Measurements from ENCODE around the gene AP1G2. TPM values are rescaled to one million over a fixed set of nuclear protein-coding genes. Genes with fewer than 3 reads are reported as not detected.

Gene AP1G2
- total and polyA plus RNA-seq, 2 of the 13 experiments (the other 11 are each of a cell fraction or from before 2014, with no cell fraction given): 96.9 to 611 TPM

GRCh38 chr14:23570806-23571483 lies 3.4 kb upstream of the AP1G2 start (continued):
- 0 out of 2 replicates have a peak, but pooled peaks have one; percentile 76 for TF ChIP-seq ZNF572 (CRISPR knock-in tag; IDR thresholded peaks at IDR 0.05)
- TF ChIP-seq SALL1 (CRISPR knock-in tag; IDR thresholded peaks at IDR 0.05): peak; percentile 6; the same call in 1 of the 2 replicates
- TF ChIP-seq KAT8 (CRISPR knock-in tag; IDR thresholded peaks at IDR 0.05): no peak
- TF ChIP-seq HNF4G (IDR thresholded peaks at IDR 0.05; ENCODE audit: borderline replicate concordance, low read depth, low read length): no peak
- 0 out of 2 replicates have a peak, but pooled peaks have one; percentile 38 for TF ChIP-seq HNF4G (CRISPR knock-in tag; IDR thresholded peaks at IDR 0.05; ENCODE audit: borderline replicate concordance, low read depth)
- TF ChIP-seq ADNP (CRISPR knock-in tag; IDR thresholded peaks at IDR 0.05): no peak
- no peak for TF ChIP-seq CREM (IDR thresholded peaks at IDR 0.05)
- no peak for TF ChIP-seq CREM (CRISPR knock-in tag; IDR thresholded peaks at IDR 0.05)
- no peak for TF ChIP-seq DBP (CRISPR knock-in tag; IDR thresholded peaks at IDR 0.05; ENCODE audit: not compliant biosample characterization)
- peak; percentile 48; the same call in 1 of the 2 replicates for TF ChIP-seq MXD1 (CRISPR knock-in tag; IDR thresholded peaks at IDR 0.05)
- TF ChIP-seq GATA4 (IDR thresholded peaks at IDR 0.05; ENCODE audit: borderline replicate concordance, low read depth): no peak
- TF ChIP-seq TCF12 (IDR thresholded peaks at IDR 0.05): no peak
- TF ChIP-seq TCF12 (CRISPR knock-in tag; IDR thresholded peaks at IDR 0.05): 0 out of 2 replicates have a peak, but pooled peaks have one; percentile 36
- no peak for TF ChIP-seq SMARCE1 (IDR thresholded peaks at IDR 0.05; ENCODE audit: borderline replicate concordance)
- no peak for TF ChIP-seq REST (IDR thresholded peaks at IDR 0.05; ENCODE audit: borderline replicate concordance in 1 of 2, low read depth in 1 of 2, low read length in 2 of 2)
- TF ChIP-seq ZNF432 (CRISPR knock-in tag; IDR thresholded peaks at IDR 0.05; ENCODE audit: borderline replicate concordance): no peak
- peak; percentile 72 for TF ChIP-seq ZNF883 (CRISPR knock-in tag; IDR thresholded peaks at IDR 0.05; ENCODE audit: not compliant biosample characterization)
- no peak for TF ChIP-seq PTBP1 (IDR thresholded peaks at IDR 0.05; ENCODE audit: low read depth, low read length, poor library complexity, severe bottlenecking)
- TF ChIP-seq PITX1 (CRISPR knock-in tag; IDR thresholded peaks at IDR 0.05): peak; percentile 11; the same call in 1 of the 2 replicates
- TF ChIP-seq ZNF10 (CRISPR knock-in tag; IDR thresholded peaks at IDR 0.05; ENCODE audit: borderline replicate concordance, low read depth): 0 out of 2 replicates have a peak, but pooled peaks have one; percentile 31
- peak; percentile 18; the same call in 1 of the 2 replicates for TF ChIP-seq RXRA (CRISPR knock-in tag; IDR thresholded peaks at IDR 0.05)
- no peak for TF ChIP-seq PCBP2 (optimal IDR thresholded peaks at IDR 0.05; ENCODE audit: low read depth, low read length, poor library complexity, severe bottlenecking)
- TF ChIP-seq ZNF589 (CRISPR knock-in tag; conservative IDR thresholded peaks at IDR 0.05): no peak
- TF ChIP-seq SOX5 (CRISPR knock-in tag; IDR thresholded peaks at IDR 0.05; ENCODE audit: borderline replicate concordance): no peak
- TF ChIP-seq HOXA7 (CRISPR knock-in tag; IDR thresholded peaks at IDR 0.05): no peak
- no peak for TF ChIP-seq DPF2 (CRISPR knock-in tag; IDR thresholded peaks at IDR 0.05; ENCODE audit: borderline replicate concordance, low read depth)
- TF ChIP-seq ZNF543 (CRISPR knock-in tag; IDR thresholded peaks at IDR 0.05): 0 out of 2 replicates have a peak, but pooled peaks have one; percentile 62
